Measurements from ENCODE around the gene TEAD1. TPM values are rescaled to one million over a fixed set of nuclear protein-coding genes. Genes with fewer than 3 reads are reported as not detected.
A peak's percentile ranks its signal among the peaks of the same experiment; 100 is the strongest.

The TEAD1 gene
- total RNA-seq, 2 donors from 2014 or later, result 32.7 to 56.7 TPM

DNA sequence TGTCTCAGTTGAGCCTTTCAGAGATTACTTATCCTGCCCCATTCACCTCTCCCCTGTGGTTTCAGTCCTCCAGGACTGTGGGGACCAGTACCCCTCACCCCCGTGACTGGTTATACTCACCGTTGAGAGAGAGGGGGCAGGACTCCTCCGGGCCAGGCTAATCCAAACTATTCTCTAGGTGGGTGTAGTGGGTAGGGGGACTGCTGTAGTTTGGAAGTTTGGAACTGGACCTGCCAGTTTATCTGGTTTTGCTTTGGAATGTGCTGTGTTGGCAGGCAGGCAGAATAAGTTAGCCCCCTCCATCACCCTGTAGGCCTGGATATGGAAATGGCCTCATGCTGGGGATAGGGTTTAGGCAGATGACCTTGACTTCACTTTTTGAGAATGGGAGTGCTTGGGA lies 13.5 kb downstream of the TEAD1 start:
- H3K27me3 ChIP-seq, result no peaks in the 10 kb centered on the region
- no peaks in the 10 kb centered on the region for H3K9me3 ChIP-seq
- H3K36me3 ChIP-seq, result no peaks in the 10 kb centered on the region
- H3K9ac ChIP-seq (ENCODE audit: low read depth in 2 of 2, low read length in 2 of 2), result no peak overlapping the region
- peaks cover 15% of the 10 kb centered on the region for H3K4me1 ChIP-seq
- no peak for DNase-seq
- TF ChIP-seq, protein P1, sequence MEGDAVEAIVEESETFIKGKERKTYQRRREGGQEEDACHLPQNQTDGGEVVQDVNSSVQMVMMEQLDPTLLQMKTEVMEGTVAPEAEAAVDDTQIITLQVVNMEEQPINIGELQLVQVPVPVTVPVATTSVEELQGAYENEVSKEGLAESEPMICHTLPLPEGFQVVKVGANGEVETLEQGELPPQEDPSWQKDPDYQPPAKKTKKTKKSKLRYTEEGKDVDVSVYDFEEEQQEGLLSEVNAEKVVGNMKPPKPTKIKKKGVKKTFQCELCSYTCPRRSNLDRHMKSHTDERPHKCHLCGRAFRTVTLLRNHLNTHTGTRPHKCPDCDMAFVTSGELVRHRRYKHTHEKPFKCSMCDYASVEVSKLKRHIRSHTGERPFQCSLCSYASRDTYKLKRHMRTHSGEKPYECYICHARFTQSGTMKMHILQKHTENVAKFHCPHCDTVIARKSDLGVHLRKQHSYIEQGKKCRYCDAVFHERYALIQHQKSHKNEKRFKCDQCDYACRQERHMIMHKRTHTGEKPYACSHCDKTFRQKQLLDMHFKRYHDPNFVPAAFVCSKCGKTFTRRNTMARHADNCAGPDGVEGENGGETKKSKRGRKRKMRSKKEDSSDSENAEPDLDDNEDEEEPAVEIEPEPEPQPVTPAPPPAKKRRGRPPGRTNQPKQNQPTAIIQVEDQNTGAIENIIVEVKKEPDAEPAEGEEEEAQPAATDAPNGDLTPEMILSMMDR (IDR thresholded peaks at IDR 0.05), result no peak
- no peak overlapping the region for H3K27ac ChIP-seq
- intact Hi-C loops (cut with DNase I), result no loop called here
- H3K4me3 ChIP-seq, result no peak overlapping the region

DNA sequence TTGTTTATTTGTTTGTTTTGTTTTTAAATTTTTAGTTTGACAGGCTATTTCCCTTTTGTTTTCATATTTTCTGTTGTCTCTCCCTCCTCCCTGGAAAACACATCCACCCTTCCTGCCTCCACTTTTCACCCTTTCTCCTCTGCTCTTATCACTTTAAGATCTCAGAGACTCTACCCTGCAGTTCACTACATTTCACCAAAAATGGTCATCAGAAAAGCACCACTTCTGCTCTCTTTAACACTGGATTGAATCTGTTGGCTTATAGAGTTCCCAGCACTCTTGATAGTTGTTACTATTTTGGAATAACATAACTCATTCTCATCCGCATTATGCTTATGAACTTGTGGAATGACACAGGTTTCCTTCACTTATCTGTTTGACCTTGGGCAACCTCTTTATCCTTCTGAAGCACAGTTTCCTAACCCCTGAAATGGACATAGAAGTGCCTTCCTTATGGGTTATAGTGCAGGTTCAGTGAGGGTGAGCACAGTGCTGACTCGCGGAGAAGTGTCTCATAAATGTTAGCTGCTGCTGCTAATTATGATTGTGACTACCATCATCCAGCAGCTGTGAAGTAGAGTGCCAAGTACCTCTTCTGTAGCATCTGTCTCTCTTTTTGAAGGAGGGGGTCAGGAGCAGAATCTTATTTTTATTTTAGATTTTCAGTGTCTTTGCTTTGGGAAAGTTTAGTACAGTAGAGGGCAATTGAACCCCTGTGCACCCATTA lies 15.0 kb downstream of the TEAD1 start:
- Histone ChIP-seq H3K4me3 (no peak overlapping the region), H3K4me1 (peaks cover 21% of the 10 kb centered on the region), H3K9me3 (no peaks in the 10 kb centered on the region), H3K9ac (ENCODE audit: low read depth in 2 of 2, low read length in 2 of 2) (no peak overlapping the region), H3K27me3 (no peaks in the 10 kb centered on the region), H3K36me3 (no peaks in the 10 kb centered on the region), H3K27ac (no peak overlapping the region)
- TF ChIP-seq, protein P1 (IDR thresholded peaks at IDR 0.05), result no peak
- no peak for DNase-seq
- intact Hi-C loops (cut with DNase I), result no loop called here

DNA sequence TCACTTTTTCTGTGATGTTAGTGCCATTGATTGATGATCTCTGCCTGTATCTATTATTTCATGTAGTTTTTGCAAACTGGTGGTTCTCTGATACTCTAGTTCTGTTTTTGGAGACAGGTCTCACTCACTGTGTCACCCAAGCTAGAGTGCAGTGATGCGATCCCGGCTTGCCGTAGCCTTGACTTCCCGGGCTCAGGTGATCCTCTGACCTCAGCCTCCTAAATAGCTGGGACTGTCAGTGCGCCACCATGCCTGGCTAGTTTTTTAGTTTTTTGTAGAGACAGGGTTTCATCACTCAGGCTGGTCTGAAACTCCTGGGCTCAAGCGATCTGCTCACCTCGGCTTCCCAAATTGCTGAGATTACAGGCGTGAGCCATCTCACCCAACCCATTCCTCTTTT lies 16.4 kb downstream of the TEAD1 start:
- DNase-seq, result no peak
- no peaks in the 10 kb centered on the region for H3K27me3 ChIP-seq
- no peaks in the 10 kb centered on the region for H3K36me3 ChIP-seq
- no peak overlapping the region for H3K9ac ChIP-seq (ENCODE audit: low read depth in 2 of 2, low read length in 2 of 2)
- peaks cover 9% of the 10 kb centered on the region for H3K4me1 ChIP-seq
- no peak overlapping the region for H3K27ac ChIP-seq
- TF ChIP-seq, protein P1 (IDR thresholded peaks at IDR 0.05), result no peak
- no peaks in the 10 kb centered on the region for H3K9me3 ChIP-seq
- no peak overlapping the region for H3K4me3 ChIP-seq
- intact Hi-C loops (cut with DNase I), result no loop called here

DNA sequence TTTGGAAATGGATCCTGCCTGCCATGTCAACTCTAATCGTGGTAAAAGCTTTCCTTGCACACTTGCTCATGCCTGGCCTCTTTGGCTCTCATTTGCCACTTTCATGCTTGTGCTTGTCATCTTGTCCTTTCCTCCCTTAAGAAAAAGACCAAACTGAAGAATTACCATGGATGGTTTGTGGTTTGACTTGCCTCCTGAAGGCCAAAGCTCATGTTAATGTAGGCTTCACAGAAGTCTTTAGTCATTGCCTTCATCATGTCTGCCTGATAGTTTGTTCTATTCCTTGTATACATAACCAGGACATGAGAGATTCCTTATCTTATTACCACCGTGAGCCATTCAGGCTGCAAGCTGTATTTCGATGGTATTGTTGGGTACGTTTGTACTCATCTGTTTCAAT lies 17.3 kb downstream of the TEAD1 start:
- no peak for DNase-seq
- Histone ChIP-seq H3K4me3 (no peak overlapping the region), H3K36me3 (no peaks in the 10 kb centered on the region), H3K9ac (ENCODE audit: low read depth in 2 of 2, low read length in 2 of 2) (no peak overlapping the region), H3K27ac (no peak overlapping the region), H3K4me1 (peaks cover 9% of the 10 kb centered on the region), H3K27me3 (no peaks in the 10 kb centered on the region), H3K9me3 (no peaks in the 10 kb centered on the region)
- TF ChIP-seq, protein P1 (IDR thresholded peaks at IDR 0.05), result no peak
- intact Hi-C loops (cut with DNase I), result no loop called here

DNA sequence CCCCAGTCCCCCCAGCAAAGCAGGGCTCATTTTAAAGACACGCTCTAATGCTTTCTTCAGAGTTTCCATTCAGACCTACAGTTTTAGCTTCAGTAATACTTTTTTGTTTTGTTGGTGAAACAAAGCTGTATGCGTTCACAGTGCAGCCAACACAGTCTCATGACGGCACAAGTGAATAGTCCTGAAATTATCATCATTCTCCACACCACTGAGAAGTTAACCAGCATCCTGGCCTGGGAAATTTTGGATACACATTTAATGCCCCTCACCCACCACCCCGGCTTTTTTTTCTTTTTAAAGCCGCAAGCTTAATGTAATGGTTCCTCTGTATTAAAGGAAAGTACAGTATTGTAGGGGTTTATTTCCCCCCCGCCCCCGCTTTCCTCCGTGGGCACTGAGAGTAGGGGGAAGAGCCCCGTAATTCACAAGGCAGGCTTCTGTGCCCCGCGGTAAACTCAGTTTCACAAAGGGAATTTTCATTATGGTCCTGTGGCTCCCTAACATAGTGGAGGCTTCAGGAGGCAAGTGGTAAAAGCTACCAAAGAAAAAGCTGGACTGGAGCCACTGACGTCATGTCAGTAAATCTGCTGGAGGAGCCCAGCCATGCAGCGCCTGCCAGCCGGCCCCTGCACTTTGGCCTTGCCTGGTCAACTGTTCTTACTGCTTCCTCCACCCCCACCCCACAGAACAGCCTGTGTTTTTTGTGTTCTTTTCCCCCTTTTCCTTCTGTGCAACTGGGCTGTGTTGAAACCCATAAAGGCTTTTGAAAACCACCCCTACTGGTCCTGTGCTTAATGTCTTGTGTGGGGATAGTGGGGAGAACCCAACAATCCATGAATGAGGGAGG lies 18.2 kb downstream of the TEAD1 start:
- intact Hi-C loops (cut with DNase I), result no loop called here
- H3K9ac ChIP-seq (ENCODE audit: low read depth in 2 of 2, low read length in 2 of 2), result peak overlapping the region; percentile 52 to 86
- no peak overlapping the region for H3K4me3 ChIP-seq
- TF ChIP-seq, protein P1 (IDR thresholded peaks at IDR 0.05), result no peak
- H3K4me1 ChIP-seq, result peaks cover 9% of the 10 kb centered on the region
- peak; percentile 95 for DNase-seq
- no peaks in the 10 kb centered on the region for H3K9me3 ChIP-seq
- H3K36me3 ChIP-seq, result no peaks in the 10 kb centered on the region
- peak overlapping the region; percentile 94 for H3K27ac ChIP-seq
- H3K27me3 ChIP-seq, result no peaks in the 10 kb centered on the region

Measured in colonic mucosa (tissue), 4 donors.